ENCODE results near the gene VSTM2L.

VSTM2L gene

DNA sequence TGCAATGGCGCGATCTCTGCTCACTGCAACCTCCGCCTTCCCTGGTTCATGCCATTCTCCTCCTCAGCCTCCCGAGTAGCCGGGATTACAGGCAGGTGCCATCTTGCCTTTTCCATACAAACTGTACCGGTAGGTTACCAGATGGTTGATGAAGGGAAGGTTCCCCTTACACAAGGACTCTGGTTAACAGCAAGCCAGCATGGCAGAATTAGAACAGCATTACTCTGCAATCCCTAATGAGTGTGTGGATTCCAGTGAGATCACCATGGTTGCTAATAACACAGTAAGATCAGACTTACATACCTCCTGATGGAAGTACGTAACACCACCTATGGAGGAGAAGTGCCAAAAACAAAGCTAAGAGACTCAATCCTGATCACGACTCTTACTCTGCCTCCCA is 78.6 kb downstream of the VSTM2L start:
- TF ChIP-seq ESRRG (CRISPR knock-in tag; IDR thresholded peaks at IDR 0.05) (no peak), OSR1 (CRISPR knock-in tag; IDR thresholded peaks at IDR 0.05) (no peak), SNAI2 (CRISPR knock-in tag; IDR thresholded peaks at IDR 0.05) (no peak), ZNF70 (CRISPR knock-in tag; IDR thresholded peaks at IDR 0.05) (no peak), CSRNP3 (CRISPR knock-in tag; IDR thresholded peaks at IDR 0.05) (no peak), ZNF565 (CRISPR knock-in tag; conservative IDR thresholded peaks at IDR 0.05; ENCODE audit: low read depth) (no peak), ZFP3 (CRISPR knock-in tag; IDR thresholded peaks at IDR 0.05) (no peak), PPARA (CRISPR knock-in tag; IDR thresholded peaks at IDR 0.05; ENCODE audit: borderline replicate concordance) (no peak), CSDC2 (CRISPR knock-in tag; IDR thresholded peaks at IDR 0.05) (no peak), ZC3H10 (CRISPR knock-in tag; IDR thresholded peaks at IDR 0.05) (no peak), ISL1 (CRISPR knock-in tag; IDR thresholded peaks at IDR 0.05) (no peak), RARB (CRISPR knock-in tag; IDR thresholded peaks at IDR 0.05) (no peak), ZNF8 (CRISPR knock-in tag; IDR thresholded peaks at IDR 0.05) (no peak), GLIS3 (CRISPR knock-in tag; IDR thresholded peaks at IDR 0.05) (no peak), PATZ1 (CRISPR knock-in tag; IDR thresholded peaks at IDR 0.05; ENCODE audit: borderline replicate concordance) (no peak), TOX (CRISPR knock-in tag; IDR thresholded peaks at IDR 0.05; ENCODE audit: borderline replicate concordance) (no peak), POU6F1 (CRISPR knock-in tag; IDR thresholded peaks at IDR 0.05; ENCODE audit: borderline replicate concordance, low read depth) (no peak)
- no peak for ATAC-seq

DNA sequence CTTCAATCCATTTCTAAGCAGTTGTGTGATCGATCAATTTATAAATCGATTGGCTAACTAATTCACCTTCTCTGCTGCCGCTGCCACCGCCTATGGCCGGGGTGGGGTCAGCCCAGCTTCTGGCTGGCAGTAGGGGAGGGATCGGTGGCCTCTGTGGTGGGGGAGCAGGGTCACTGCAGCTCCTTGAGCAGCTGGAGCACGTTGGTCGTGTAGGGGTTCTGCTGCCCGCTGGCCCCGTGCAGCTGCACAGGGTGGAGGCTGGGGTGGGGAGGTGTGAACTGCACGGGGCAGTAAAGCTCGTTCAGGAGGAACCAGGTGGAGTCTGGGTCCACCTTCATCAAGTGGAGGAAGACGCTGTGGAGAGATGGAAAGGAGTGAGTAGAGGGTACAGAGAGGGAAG is 80.4 kb downstream of the VSTM2L start:
- TF ChIP-seq ZNF70 (CRISPR knock-in tag; IDR thresholded peaks at IDR 0.05) = no peak
- TF ChIP-seq, protein P1, sequence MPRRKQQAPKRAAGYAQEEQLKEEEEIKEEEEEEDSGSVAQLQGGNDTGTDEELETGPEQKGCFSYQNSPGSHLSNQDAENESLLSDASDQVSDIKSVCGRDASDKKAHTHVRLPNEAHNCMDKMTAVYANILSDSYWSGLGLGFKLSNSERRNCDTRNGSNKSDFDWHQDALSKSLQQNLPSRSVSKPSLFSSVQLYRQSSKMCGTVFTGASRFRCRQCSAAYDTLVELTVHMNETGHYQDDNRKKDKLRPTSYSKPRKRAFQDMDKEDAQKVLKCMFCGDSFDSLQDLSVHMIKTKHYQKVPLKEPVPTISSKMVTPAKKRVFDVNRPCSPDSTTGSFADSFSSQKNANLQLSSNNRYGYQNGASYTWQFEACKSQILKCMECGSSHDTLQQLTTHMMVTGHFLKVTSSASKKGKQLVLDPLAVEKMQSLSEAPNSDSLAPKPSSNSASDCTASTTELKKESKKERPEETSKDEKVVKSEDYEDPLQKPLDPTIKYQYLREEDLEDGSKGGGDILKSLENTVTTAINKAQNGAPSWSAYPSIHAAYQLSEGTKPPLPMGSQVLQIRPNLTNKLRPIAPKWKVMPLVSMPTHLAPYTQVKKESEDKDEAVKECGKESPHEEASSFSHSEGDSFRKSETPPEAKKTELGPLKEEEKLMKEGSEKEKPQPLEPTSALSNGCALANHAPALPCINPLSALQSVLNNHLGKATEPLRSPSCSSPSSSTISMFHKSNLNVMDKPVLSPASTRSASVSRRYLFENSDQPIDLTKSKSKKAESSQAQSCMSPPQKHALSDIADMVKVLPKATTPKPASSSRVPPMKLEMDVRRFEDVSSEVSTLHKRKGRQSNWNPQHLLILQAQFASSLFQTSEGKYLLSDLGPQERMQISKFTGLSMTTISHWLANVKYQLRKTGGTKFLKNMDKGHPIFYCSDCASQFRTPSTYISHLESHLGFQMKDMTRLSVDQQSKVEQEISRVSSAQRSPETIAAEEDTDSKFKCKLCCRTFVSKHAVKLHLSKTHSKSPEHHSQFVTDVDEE (CRISPR knock-in tag; IDR thresholded peaks at IDR 0.05) = no peak
- TF ChIP-seq, protein P2, sequence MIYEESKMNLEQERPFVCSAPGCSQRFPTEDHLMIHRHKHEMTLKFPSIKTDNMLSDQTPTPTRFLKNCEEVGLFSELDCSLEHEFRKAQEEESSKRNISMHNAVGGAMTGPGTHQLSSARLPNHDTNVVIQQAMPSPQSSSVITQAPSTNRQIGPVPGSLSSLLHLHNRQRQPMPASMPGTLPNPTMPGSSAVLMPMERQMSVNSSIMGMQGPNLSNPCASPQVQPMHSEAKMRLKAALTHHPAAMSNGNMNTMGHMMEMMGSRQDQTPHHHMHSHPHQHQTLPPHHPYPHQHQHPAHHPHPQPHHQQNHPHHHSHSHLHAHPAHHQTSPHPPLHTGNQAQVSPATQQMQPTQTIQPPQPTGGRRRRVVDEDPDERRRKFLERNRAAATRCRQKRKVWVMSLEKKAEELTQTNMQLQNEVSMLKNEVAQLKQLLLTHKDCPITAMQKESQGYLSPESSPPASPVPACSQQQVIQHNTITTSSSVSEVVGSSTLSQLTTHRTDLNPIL (CRISPR knock-in tag; IDR thresholded peaks at IDR 0.05; ENCODE audit: low read depth) = no peak
- TF ChIP-seq ZFP3 (CRISPR knock-in tag; IDR thresholded peaks at IDR 0.05) = no peak
- no peak for TF ChIP-seq TOX (CRISPR knock-in tag; IDR thresholded peaks at IDR 0.05; ENCODE audit: borderline replicate concordance)
- TF ChIP-seq TCF4 (CRISPR knock-in tag; IDR thresholded peaks at IDR 0.05; ENCODE audit: borderline replicate concordance) = no peak
- TF ChIP-seq CSRNP3 (CRISPR knock-in tag; IDR thresholded peaks at IDR 0.05) = no peak
- TF ChIP-seq POU6F1 (CRISPR knock-in tag; IDR thresholded peaks at IDR 0.05; ENCODE audit: borderline replicate concordance, low read depth) = no peak
- TF ChIP-seq SNAI2 (CRISPR knock-in tag; IDR thresholded peaks at IDR 0.05) = no peak
- ATAC-seq = no peak
